ENCODE data around the gene ANO7. TPM values are rescaled to one million over a fixed set of nuclear protein-coding genes. Genes with fewer than 3 reads are reported as not detected.

Gene ANO7
- total RNA-seq, 1 experiment from 2014 or later: 0.84 TPM

DNA sequence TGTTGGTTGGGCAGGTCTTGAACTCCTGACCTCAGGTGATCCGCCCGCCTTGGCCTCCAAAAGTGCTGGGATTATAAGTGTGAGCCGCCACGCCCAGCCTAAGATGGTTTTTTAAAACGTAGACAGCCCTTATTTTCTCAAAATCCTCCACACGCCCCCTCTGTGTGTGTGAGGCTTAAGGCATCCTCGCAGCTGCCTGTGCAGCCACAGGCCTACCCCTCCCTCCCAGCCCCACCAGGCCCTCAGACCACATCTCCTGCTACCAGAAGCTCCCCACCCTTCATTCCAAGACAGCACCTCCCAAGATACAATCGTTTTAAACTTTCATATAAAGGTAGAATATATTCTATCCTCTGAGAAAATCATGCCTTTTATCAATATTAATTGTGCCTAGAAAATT is 4.8 kb downstream of the ANO7 start:
- BruUV-seq (replicated peaks): no TSS peak

More for the DNA sequence above, 4.8 kb downstream of the ANO7 start:
- intact Hi-C loops (cut with micrococcal nuclease): no loop called here
- Histone ChIP-seq H4K20me1 (ENCODE audit: insufficient read depth) (no peaks in the 10 kb centered on the region), H3K9me2 (ENCODE audit: insufficient read depth) (no peaks in the 10 kb centered on the region), H3K9me3 (ENCODE audit: control insufficient read depth in 1 of 2, insufficient read depth in 1 of 2, low read depth in 1 of 2, low read length in 2 of 2) (no peaks in the 10 kb centered on the region), H3K79me2 (ENCODE audit: insufficient read depth, low read length) (no peaks in the 10 kb centered on the region), H2AFZ (ENCODE audit: low read depth, low read length, poor library complexity, severe bottlenecking) (no peak overlapping the region), H3K27ac (ENCODE audit: low read depth, low read length) (no peak overlapping the region), H3K27me3 (ENCODE audit: insufficient read depth, low read length) (no peaks in the 10 kb centered on the region), H3K36me3 (ENCODE audit: control insufficient read depth in 1 of 2, insufficient read depth in 2 of 2, low read length in 2 of 2) (no peaks in the 10 kb centered on the region), H3K9ac (ENCODE audit: low read length) (no peak overlapping the region), H3K4me1 (ENCODE audit: control insufficient read depth in 1 of 2, insufficient read depth in 2 of 2, low read length in 2 of 2) (no peaks in the 10 kb centered on the region), H3K4me3 (replicated peaks in 1 of 2; ENCODE audit: low read depth in 1 of 2, low read length in 2 of 2) (no peak overlapping the region), H3K4me2 (ENCODE audit: low read length) (no peak overlapping the region)
- ATAC-seq: no peak
- TF ChIP-seq POLR2AphosphoS5 (IDR thresholded peaks at IDR 0.05; ENCODE audit: low read depth, low read length) (no peak), TCF7L2 (IDR thresholded peaks at IDR 0.05; ENCODE audit: borderline replicate concordance, extremely low read depth, insufficient read depth, insufficient read length) (no peak), POLR2A (IDR thresholded peaks at IDR 0.05; ENCODE audit: borderline replicate concordance, extremely low read depth, insufficient read depth, insufficient read length) (no peak), ZNF274 (IDR thresholded peaks at IDR 0.05; ENCODE audit: low read depth, low read length) (no peak), SP1 (IDR thresholded peaks at IDR 0.05; ENCODE audit: low read depth) (no peak), EGR1 (IDR thresholded peaks at IDR 0.05; ENCODE audit: low read depth) (no peak), RAD21 (IDR thresholded peaks at IDR 0.05; ENCODE audit: low read depth) (no peak), FOSL1 (IDR thresholded peaks at IDR 0.05; ENCODE audit: low read depth) (no peak), EZH2 (IDR thresholded peaks at IDR 0.05) (no peak), CEBPB (IDR thresholded peaks at IDR 0.05; ENCODE audit: low read depth) (no peak), ELF1 (IDR thresholded peaks at IDR 0.05; ENCODE audit: borderline replicate concordance, low read depth) (no peak), ZFX (IDR thresholded peaks at IDR 0.05) (no peak), YY1 (IDR thresholded peaks at IDR 0.05; ENCODE audit: extremely low read depth, insufficient replicate concordance, low read depth, low read length) (no peak), SIN3A (IDR thresholded peaks at IDR 0.05; ENCODE audit: low read depth) (no peak)
- TF ChIP-seq, protein P1, sequence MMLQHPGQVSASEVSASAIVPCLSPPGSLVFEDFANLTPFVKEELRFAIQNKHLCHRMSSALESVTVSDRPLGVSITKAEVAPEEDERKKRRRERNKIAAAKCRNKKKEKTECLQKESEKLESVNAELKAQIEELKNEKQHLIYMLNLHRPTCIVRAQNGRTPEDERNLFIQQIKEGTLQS (IDR thresholded peaks at IDR 0.05): no peak
- TF ChIP-seq, protein P2, sequence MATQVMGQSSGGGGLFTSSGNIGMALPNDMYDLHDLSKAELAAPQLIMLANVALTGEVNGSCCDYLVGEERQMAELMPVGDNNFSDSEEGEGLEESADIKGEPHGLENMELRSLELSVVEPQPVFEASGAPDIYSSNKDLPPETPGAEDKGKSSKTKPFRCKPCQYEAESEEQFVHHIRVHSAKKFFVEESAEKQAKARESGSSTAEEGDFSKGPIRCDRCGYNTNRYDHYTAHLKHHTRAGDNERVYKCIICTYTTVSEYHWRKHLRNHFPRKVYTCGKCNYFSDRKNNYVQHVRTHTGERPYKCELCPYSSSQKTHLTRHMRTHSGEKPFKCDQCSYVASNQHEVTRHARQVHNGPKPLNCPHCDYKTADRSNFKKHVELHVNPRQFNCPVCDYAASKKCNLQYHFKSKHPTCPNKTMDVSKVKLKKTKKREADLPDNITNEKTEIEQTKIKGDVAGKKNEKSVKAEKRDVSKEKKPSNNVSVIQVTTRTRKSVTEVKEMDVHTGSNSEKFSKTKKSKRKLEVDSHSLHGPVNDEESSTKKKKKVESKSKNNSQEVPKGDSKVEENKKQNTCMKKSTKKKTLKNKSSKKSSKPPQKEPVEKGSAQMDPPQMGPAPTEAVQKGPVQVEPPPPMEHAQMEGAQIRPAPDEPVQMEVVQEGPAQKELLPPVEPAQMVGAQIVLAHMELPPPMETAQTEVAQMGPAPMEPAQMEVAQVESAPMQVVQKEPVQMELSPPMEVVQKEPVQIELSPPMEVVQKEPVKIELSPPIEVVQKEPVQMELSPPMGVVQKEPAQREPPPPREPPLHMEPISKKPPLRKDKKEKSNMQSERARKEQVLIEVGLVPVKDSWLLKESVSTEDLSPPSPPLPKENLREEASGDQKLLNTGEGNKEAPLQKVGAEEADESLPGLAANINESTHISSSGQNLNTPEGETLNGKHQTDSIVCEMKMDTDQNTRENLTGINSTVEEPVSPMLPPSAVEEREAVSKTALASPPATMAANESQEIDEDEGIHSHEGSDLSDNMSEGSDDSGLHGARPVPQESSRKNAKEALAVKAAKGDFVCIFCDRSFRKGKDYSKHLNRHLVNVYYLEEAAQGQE (IDR thresholded peaks at IDR 0.05; ENCODE audit: low read depth): no peak
- RAD21 ChIA-PET (ENCODE audit: low non-redundant PET in 1 of 2, low total read pairs in 2 of 2, uncharacterized antibody in 2 of 2, unreplicated experiment in 2 of 2): no interaction called here
- DNase-seq (ENCODE audit: low read depth, low spot score): no peak
- CTCF ChIA-PET: no interaction called here
- POLR2A ChIA-PET: no interaction called here
